Endothelial cell of umbilical vein (primary cell): ENCODE measurements around the gene TMC1. TPM values are rescaled to one million over a fixed set of nuclear protein-coding genes. Genes with fewer than 3 reads are reported as not detected.

Experiments used
- BruUV-seq: library from RNA; stranded (reverse); fragments of 400-500 nt; replicated peaks from 2 replicates; lab custom pipeline; 2021; lab: Mats Ljungman, UMichigan
- CTCF ChIA-PET: fragments of 300-600, 350-600 bp; sonication (Branson Sonifier 250); formaldehyde crosslinking; loops from one replicate; lab custom pipeline; 2021; ENCODE audit warnings: antibody characterized with exemption, inconsistent platforms; lab: Charles Lee
- POLR2A ChIA-PET: fragments of 300-600, 350-600 bp; sonication (Branson Sonifier 250); formaldehyde crosslinking; loops from one replicate; lab custom pipeline; 2021; ENCODE audit warnings: antibody characterized with exemption, inconsistent platforms; lab: Charles Lee
- DNase-seq: peaks from one replicate; pipeline ENCODE4 v3.0.0-alpha.2; 2011; ENCODE audit warnings: low read depth, low spot score
- FAIRE-seq: peaks from 2 replicates; lab custom pipeline; 2011; peaks lifted over from hg19 to GRCh38; lab: Jason Lieb, UNC
- H2AFZ ChIP-seq: 2 replicates; pipeline ENCODE4 v1.6.0; 2012; ENCODE audit warnings: low read depth, low read length, control low read depth, inconsistent platforms
- H3K27ac ChIP-seq: 2 replicates; pipeline ENCODE4 v1.5.1; 2011; ENCODE audit warnings: low read depth, mild to moderate bottlenecking, control low read depth, low read length, moderate library complexity; ENCODE audit not compliant: insufficient read depth
- H3K27me3 ChIP-seq, 2 experiments: 2 replicates each; pipeline versions ENCODE4 v1.6.0 to v1.6.1; 2011; ENCODE audit warnings: low read length in 2 of 2, mixed read lengths in 1 of 2; ENCODE audit not compliant: control insufficient read depth in 2 of 2, insufficient read depth in 2 of 2
- H3K36me3 ChIP-seq, 2 experiments: 2 replicates in 1 of 2; 3 replicates in 1 of 2; pipeline ENCODE4 v1.5.1; 2011; ENCODE audit warnings: low read length in 2 of 2, mild to moderate bottlenecking in 1 of 2, moderate library complexity in 1 of 2; ENCODE audit not compliant: control insufficient read depth in 2 of 2, insufficient read depth in 2 of 2; ENCODE audit errors: extremely low read depth in 1 of 2
- H3K4me1 ChIP-seq: 3 replicates; pipeline ENCODE4 v1.5.1; 2011; ENCODE audit warnings: mild to moderate bottlenecking, low read length; ENCODE audit not compliant: control insufficient read depth, insufficient read depth; ENCODE audit errors: extremely low read depth
- H3K4me2 ChIP-seq: 2 replicates; pipeline ENCODE4 v1.6.1; 2011; ENCODE audit warnings: low read length, control low read depth, mixed read lengths; ENCODE audit not compliant: insufficient read depth
- H3K4me3 ChIP-seq, 3 experiments: fragments of 200-600 bp in 1 of 3; sonication (generic), shearing (Covaris generic) in 1 of 3; replicated peaks in 1 of 3; 2 replicates each; pipeline ENCODE4 v1.5.1; 2011 to 2016; ENCODE audit warnings: control low read depth in 3 of 3, low read length in 3 of 3, mild to moderate bottlenecking in 2 of 3, inconsistent platforms in 1 of 3, low read depth in 1 of 3, moderate library complexity in 1 of 3; ENCODE audit not compliant: insufficient read depth in 1 of 3
- H3K79me2 ChIP-seq: 2 replicates; pipeline ENCODE4 v1.6.0; 2012; ENCODE audit warnings: low read length, inconsistent platforms; ENCODE audit not compliant: control insufficient read depth, insufficient read depth
- H3K9ac ChIP-seq: replicated peaks from 2 replicates; pipeline ENCODE3; 2011; ENCODE audit warnings: low read length, control low read depth; ENCODE audit not compliant: insufficient read depth; ENCODE audit errors: extremely low read depth
- H3K9me1 ChIP-seq: replicated peaks from 3 replicates; pipeline ENCODE4 v1.6.0; 2011; ENCODE audit warnings: mild to moderate bottlenecking, low read length; ENCODE audit not compliant: control insufficient read depth, insufficient read depth; ENCODE audit errors: extremely low read depth
- H3K9me3 ChIP-seq: replicated peaks from 2 replicates; pipeline ENCODE4 v1.5.1; 2012; ENCODE audit warnings: low read length, inconsistent platforms; ENCODE audit not compliant: control insufficient read depth, insufficient read depth
- H4K20me1 ChIP-seq: replicated peaks from 2 replicates; pipeline ENCODE3; 2011; ENCODE audit warnings: mild to moderate bottlenecking, low read length; ENCODE audit not compliant: control insufficient read depth, insufficient read depth; ENCODE audit errors: extremely low read depth
- EZH2 ChIP-seq: IDR thresholded peaks from 2 replicates; pipeline ENCODE4 v1.6.1; 2012; ENCODE audit warnings: borderline replicate concordance, low read depth, mild to moderate bottlenecking, moderate library complexity, low read length, inconsistent platforms; ENCODE audit not compliant: severe bottlenecking
- FOS ChIP-seq: IDR thresholded peaks from 2 replicates; pipeline ENCODE4 v1.6.1; 2011; ENCODE audit warnings: mild to moderate bottlenecking, low read length, moderate library complexity, borderline replicate concordance; ENCODE audit not compliant: insufficient read depth
- GATA2 ChIP-seq: IDR thresholded peaks from 2 replicates; pipeline ENCODE4 v1.7.0; 2011; ENCODE audit warnings: low read depth, mild to moderate bottlenecking, moderate library complexity, mixed read lengths, low read length; ENCODE audit not compliant: insufficient read length, insufficient read depth
- JUN ChIP-seq: IDR thresholded peaks from 2 replicates; pipeline ENCODE4 v1.6.1; 2011; ENCODE audit warnings: borderline replicate concordance, low read depth; ENCODE audit not compliant: insufficient read length, insufficient read depth
- MYC ChIP-seq: IDR thresholded peaks from one replicate; pipeline ENCODE4 v1.6.1; 2011; ENCODE audit warnings: mild to moderate bottlenecking, low read depth, low read length
- POLR2A ChIP-seq: IDR thresholded peaks from 2 replicates; pipeline ENCODE4 v1.6.1; 2012; ENCODE audit warnings: low read depth, mild to moderate bottlenecking, control low read depth, low read length
- POLR2AphosphoS5 ChIP-seq: IDR thresholded peaks from 2 replicates; pipeline ENCODE4 v1.6.1; 2012; ENCODE audit warnings: low read depth, mild to moderate bottlenecking, control low read depth, low read length, moderate library complexity; ENCODE audit not compliant: insufficient read depth
- dilution Hi-C: fragments of 300-500 bp; cut with MboI; formaldehyde crosslinking; loops from one replicate; pipeline ENCODE4 v1.15.0; 2019; ENCODE audit warnings: low sequenced_read_pairs; ENCODE audit not compliant: extremely low pct_ligation_motif_present
- intact Hi-C: fragments of 100-400 bp; cut with micrococcal nuclease; formaldehyde crosslinking; loops from one replicate; pipeline ENCODE4 v1.10.0; 2022
- polyA plus RNA-seq, 4 experiments: library from polyadenylated mRNA; depleted of rRNA in 3 of 4; stranded (reverse) in 3 of 4; unstranded in 1 of 4; fragments of >200 nt; gene quantifications; 2 replicates each; pipeline versions ENCODE4 v1.2.1 to v1.2.3, GENCODE V29; 2011 to 2012; ENCODE audit warnings: missing spikeins in 1 of 4
- total RNA-seq: library from RNA; stranded (reverse); gene quantifications from 2 replicates; pipeline ENCODE4 v1.2.3, GENCODE V29; 2021
- TF ChIP-seq, protein P1 (sequence below): IDR thresholded peaks from 2 replicates; pipeline ENCODE4 v1.6.1; 2011; ENCODE audit not compliant: insufficient read depth, insufficient read length
- TF ChIP-seq, protein P2 (sequence below), 2 donors: IDR thresholded peaks; 1 replicate in 1 of 2; 2 replicates in 1 of 2; pipeline ENCODE4 v1.5.1; 2011; ENCODE audit warnings: low read length in 2 of 2, mild to moderate bottlenecking in 2 of 2, moderate library complexity in 2 of 2, control low read depth in 1 of 2, inconsistent platforms in 1 of 2, low read depth in 1 of 2; ENCODE audit not compliant: insufficient read depth in 1 of 2; ENCODE audit errors: extremely low read depth in 1 of 2

The TMC1 gene
- total and polyA plus RNA-seq, 2 donors (not counting 3 experiments of a cell fraction or from before 2014, with no cell fraction given), result 1.5 TPM; not detected in 1

DNA sequence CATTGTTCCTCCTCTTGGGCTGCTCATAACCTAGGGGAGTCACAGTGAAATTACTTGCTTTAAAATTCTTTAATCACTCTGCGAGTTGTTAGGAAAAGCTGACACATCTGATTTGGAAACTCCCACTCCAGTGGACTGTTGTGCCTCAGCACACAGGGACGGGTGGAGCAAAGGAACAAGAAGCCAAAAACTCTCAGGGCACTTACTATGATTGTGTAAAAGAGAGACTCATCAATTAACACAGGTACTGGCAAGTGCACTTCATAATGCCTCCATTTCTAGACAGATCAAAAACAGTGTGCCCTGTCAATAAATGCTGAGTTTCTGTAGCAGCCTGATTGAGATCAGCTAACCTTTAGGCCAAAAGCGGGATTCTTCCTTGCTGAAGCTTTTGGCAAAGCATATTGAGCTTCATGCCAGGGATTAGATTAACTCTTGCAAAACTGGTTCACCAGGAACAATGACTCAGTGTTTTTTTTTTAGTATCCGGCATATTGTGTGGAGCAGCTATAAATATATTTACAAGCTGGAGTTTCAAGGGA is 55.9 kb downstream of the TMC1 start:
- Histone ChIP-seq H4K20me1 (no peaks in the 10 kb centered on the region), H3K4me1 (peaks cover 51% of the 10 kb centered on the region), H3K4me2 (peak overlapping the region; percentile 50), H3K4me3 (peak overlapping the region in 1 of 3 experiments; percentile 7), H3K36me3 (no peaks in the 10 kb centered on the region), H3K27me3 (no peaks in the 10 kb centered on the region), H3K9me3 (no peaks in the 10 kb centered on the region), H3K9me1 (no peaks in the 10 kb centered on the region), H3K79me2 (no peaks in the 10 kb centered on the region), H3K9ac (peak overlapping the region; percentile 19), H3K27ac (peak overlapping the region; percentile 65), H2AFZ (peak overlapping the region; percentile 35)
- BruUV-seq, result no TSS peak
- peak; percentile 90 for DNase-seq
- intact Hi-C loops, result loop anchor here (1.0 kb wide), 3 partner anchors 50 to 212 kb away; partner anchors contain the start of gene ZFAND5
- peak; percentile 64 for FAIRE-seq
- ChIA-PET CTCF (interaction anchor here (1.0 to 2.4 kb wide), 13 partner anchors 9 to 215 kb away, joined by 3 to 20 read pairs (median 5); partner anchors contain the start of gene ZFAND5), POLR2A (interaction anchor here (0.8 to 2.8 kb wide), 7 partner anchors 13 to 666 kb away, joined by 3 to 29 read pairs (median 4); partner anchors contain the start of genes ABHD17B, C9orf85 and ZFAND5)
- TF ChIP-seq POLR2AphosphoS5 (peak; percentile 62), FOS (peak; percentile 85), EZH2 (no peak), MYC (no peak), POLR2A (no peak), JUN (peak; percentile 85), GATA2 (peak; percentile 90)
- TF ChIP-seq, protein P1, sequence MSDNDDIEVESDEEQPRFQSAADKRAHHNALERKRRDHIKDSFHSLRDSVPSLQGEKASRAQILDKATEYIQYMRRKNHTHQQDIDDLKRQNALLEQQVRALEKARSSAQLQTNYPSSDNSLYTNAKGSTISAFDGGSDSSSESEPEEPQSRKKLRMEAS, result no peak
- TF ChIP-seq, protein P2, sequence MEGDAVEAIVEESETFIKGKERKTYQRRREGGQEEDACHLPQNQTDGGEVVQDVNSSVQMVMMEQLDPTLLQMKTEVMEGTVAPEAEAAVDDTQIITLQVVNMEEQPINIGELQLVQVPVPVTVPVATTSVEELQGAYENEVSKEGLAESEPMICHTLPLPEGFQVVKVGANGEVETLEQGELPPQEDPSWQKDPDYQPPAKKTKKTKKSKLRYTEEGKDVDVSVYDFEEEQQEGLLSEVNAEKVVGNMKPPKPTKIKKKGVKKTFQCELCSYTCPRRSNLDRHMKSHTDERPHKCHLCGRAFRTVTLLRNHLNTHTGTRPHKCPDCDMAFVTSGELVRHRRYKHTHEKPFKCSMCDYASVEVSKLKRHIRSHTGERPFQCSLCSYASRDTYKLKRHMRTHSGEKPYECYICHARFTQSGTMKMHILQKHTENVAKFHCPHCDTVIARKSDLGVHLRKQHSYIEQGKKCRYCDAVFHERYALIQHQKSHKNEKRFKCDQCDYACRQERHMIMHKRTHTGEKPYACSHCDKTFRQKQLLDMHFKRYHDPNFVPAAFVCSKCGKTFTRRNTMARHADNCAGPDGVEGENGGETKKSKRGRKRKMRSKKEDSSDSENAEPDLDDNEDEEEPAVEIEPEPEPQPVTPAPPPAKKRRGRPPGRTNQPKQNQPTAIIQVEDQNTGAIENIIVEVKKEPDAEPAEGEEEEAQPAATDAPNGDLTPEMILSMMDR (IDR thresholded peaks at IDR 0.05; ENCODE audit: extremely low read depth in 1 of 2, insufficient read depth in 1 of 2, low read depth in 1 of 2, low read length in 2 of 2), result no peak
- dilution Hi-C loops, result no loop called here
